Suppressor macrophage treated with lipopolysaccharide for 1 hour (primary cell): ENCODE data around the gene DDX5.
"Not testable (repeated sequence)": the region's sequence is repeated elsewhere in the genome, so short reads cannot be mapped to it uniquely, and the experiment has no call there.

Experiments
- DNase-seq, 3 donors: peaks; one replicate each; pipeline ENCODE4 v3.0.0-alpha.2; 2020 to 2022

The DDX5 gene

DNA sequence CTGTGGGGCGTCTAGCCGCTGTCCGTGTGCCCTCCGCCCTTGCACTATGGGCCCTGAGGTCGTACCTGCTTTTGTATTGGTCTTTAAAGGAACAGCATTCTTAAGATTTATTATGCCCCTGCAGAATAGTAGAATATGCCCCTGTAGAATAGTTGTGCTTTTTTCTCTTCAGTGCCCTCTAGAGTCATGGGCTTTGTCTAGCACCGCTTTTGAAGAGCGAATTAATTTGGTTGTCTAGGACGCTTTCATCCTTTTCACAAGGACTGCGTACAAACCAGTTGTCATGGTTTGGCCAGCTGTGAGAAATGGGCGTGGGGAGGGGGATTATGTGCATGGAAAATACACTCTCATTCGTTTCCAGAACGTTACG is 1.3 kb upstream of the DDX5 start:
- peak; percentile 55 to 71 (median 60) for DNase-seq

DNA sequence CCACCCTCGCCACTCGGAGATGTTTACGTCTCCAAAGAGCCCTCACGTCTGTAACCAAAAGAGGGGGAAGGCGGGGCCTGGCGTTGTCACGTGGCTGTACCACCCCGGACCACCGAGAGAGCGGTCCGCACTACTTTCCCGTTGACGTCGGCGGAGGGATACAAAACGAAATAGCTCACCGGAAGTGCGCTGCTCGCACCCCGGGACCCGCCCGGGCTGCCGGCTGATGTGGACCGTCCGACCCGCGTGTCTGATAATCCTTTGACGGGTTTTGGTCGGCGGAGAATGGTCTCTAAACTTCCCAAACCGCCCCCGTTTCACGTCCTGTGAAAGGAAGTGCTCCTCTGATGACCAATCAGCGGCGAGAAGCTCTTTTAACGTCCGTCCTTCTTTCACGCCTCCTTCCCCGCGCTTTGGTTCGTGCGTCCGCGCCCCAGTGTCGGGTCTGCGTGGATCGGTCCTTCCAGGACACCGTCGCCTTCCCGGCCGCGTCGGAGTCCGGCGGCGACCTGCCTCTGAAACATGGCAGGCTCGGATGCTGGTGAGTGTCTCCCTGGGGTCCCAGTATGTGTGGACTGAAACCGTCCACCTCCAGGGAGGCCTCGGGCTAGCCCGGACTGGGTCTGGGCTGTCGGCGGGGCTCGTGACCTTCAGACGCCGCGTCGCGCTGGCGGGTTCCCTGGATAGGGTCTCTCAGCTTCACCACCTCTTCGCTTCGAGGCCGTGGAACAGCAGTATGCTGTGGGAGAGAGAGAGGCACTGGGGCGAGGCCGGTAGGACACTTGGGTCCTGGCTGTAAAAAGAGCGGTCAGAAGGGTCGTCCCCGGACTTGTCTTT is 705 bp upstream of the DDX5 start, which contains the start of gene CEP95:
Gene CEP95 (plus strand): TSS at position 402 of the 837 bp plus-strand sequence. CDS start 121 bp downstream, at position 523.
- DNase-seq: peak; percentile 97 to 98 (median 97)

DNA sequence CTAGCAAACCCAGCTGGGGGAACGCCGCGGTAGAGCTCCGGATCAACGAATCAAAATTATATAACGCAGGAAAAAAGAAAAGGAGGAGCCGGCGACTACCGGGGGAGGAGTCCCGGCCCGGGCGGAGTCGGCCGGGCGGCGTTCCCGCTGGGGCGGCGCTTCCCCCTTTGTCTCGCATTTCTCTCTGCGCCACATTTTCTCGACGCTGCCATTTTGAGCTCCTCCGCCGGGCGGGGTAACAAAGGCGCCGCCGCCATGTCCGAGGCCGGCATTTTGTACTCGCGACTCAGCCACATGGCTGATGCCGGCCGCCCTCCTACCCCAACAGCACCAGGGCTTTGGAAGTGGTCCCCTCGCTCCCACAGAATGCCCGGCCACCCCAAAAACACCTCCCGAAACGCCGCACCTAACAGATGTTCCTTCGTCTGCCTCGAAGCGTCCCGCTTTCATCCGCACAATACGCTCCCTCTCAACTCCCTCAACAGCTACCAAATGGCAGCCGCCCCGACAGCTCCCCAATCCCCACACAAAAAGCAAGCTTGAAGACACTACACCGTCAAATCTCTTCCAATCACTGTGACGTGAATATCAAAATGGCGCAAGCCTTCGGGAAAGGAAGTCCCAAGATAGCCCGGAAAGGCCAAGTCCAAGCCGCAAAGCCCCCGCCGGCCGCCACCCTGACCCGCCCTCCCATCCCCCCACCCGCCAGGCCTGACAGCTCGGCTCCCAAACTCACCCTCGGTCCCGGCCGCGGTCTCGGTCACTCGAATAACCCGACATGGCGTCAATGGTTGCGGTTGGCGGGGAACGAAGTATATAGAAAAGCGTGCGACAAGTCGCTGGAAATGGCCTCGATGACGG is 519 bp downstream of the DDX5 start:
- peak; percentile 95 for DNase-seq

DNA sequence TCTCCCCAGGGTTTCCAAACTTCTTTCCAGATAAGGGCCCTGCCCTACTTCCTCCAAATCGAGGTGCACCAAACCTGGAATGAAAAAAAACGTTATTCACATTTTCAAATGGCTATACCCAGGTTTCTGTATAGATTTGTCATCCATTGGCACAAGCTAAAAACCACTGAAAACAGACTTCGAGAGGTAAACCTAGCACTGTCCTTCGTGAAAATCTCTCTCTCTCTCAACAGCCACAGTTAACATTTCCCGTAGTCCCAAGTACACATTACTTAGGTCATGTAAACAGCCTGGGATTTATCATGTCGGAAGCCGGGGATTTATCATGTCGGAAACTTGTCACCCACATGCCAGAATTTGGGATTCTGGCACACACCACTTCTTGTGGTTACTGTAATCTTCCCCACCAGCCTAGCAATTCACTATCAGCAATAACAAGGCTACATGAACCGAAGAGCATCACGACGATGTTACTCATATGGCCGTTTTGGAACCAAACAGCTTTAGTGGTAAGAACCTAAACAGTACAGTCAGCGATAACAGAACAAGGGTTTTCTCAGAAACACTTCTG is 1.2 kb downstream of the DDX5 start:
- DNase-seq: peak in 1 of 3 donors; percentile 28

DNA sequence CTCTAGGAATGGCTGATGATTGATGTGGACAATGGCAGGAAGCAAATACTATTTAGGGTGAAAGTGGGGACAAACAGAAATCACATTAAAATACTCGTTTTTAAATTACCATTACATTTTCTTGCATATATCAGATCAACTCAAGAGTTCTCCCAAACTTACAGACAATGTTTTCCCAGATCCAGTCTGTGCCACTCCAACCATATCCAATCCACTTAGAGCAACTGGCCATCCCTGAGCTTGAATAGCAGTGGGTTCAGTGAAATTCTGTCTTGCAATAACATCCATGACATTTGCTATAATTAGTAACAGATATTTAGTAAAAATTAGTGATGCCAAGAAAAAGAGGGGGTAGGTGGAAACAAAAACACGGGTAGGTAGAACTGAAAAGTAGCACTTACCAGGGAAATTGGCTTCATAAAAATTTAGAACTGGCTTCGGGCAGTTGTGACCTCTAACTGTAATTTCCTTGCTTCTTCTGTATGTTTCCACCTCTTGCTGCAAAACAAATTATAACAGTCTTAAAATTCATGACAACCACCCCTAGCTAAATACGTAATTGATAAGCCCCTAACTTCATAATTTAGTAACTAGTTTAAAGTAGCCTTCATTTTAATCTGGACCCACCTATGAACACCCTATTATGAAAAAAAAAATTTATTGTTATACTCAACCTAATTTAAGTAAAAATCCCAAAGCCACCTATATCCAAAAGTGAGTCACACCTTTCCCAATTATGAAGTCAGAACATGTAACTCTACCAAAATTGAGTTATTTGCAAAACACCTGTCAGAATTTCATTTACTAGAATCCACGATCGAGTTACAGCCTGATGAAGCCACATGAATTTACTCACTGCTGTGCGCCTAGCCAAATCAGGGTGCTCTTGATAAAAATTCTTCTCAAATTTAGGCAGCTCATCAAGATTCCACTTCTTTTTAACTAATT is 2.0 kb downstream of the DDX5 start:
- no peak for DNase-seq

DNA sequence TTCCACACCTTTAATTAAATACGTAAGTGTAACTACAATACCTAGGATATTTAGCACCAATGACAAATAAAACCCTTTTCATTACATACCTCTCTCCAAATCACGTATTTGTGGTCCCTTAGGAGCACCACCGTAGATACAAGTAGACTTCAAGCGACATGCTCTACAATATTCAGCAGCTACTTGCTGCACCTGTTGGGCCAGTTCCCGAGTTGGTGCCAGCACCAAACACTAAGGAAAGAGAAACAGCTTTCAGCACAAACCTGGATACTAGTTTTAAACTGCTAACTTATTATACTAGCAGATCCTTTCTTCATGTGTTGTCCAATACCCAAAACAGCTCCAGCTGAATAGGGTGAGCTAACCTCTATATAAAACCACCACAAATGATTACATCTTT is 2.7 kb downstream of the DDX5 start:
- no peak for DNase-seq

DNA sequence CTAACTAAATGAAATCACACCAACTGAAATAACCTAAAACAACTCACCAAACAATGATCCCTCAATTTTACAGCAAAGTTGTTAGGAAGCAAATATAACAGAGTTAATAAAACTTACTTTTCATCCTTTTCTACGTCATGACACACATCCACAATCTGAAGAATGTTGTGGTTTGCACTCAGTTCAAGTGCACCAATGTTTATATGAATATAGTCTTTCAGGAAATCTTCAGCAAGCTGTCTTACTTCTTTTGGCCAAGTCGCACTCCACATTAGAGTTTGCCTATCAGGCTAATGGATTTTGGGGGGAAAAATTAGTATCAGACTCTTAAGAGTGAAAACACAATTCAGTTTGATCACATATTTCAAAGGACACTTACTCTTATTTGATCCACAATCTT is 3.3 kb downstream of the DDX5 start:
- DNase-seq: no peak

DNA sequence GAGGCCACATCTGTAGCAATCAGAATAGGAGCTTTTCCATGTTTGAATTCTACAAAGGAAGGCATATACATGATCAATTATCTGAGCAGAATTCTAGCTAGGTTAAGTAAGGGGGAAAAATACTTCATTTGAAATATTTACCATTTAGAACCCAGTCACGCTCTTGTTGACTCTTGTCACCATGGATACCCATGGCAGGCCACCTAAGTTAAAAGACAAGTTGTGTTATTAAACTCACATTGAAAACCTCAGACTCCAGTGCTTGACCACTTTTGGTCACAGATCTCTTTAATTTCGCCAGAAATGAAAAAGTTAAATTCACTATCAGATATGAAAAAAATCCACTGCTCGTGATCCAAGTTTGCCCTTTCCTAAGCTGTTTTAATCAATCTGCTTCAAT is 4.1 kb downstream of the DDX5 start:
- peak in 2 of 3 donors; percentile 7 to 16 for DNase-seq

DNA sequence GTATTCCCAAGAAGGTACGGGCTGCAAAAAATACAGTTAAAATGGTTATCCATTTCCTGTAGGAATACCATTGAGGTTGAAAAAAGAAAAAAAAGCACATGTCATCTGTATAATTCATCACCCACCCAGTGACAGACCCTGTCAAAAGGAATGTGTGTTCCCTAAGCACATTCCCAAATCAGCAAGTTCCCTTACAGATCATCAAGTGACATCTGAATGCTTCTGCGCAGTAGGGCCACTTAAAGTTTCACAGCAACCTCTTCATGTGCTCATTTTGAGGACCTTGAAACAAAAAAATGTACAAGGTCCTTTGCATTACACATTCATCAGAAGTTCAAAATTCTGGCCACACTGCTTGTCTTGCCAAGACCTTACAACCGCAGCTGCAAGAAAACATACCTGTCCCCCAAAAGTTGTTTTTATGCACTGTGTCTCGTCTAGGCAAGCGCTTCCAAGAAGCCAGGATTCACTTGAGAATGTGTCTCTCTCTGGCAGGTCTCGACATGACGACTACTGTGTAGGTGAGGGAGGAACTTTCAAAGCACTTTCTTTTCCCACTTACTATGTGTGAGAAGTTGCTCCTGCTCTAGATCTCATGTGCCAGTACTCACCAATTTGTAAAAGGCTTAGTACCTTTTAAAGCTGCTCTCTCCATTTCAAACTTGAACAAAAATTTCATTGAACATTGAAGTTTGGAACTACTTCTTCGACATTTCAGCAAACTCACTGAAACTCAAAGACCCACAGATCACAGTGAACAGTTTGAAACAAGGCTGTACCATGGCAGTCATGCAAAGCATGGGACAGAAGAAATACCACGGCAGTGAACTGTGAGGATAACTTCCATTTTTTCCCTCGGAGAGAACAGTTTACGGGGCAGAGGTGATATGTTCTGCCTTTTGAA is 5.0 kb downstream of the DDX5 start:
- DNase-seq: peak in 1 of 3 donors; percentile 15

DNA sequence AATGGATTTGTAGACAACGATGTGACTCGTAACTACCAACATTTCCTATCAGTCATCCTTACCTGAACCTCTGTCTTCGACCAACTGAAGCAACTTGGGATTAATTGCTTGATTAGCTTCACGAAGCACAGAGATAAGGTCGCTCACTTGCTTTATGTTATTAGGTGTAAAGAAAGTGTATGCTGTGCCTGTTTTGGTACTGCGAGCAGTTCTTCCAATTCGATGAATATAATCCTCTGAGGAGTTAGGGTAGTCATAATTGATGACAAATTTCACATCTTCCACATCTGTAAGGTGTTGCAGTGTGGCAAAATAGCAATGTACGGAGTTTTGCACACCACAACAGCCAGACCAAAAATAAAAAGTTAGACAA is 5.6 kb downstream of the DDX5 start:
- DNase-seq: no peak

DNA sequence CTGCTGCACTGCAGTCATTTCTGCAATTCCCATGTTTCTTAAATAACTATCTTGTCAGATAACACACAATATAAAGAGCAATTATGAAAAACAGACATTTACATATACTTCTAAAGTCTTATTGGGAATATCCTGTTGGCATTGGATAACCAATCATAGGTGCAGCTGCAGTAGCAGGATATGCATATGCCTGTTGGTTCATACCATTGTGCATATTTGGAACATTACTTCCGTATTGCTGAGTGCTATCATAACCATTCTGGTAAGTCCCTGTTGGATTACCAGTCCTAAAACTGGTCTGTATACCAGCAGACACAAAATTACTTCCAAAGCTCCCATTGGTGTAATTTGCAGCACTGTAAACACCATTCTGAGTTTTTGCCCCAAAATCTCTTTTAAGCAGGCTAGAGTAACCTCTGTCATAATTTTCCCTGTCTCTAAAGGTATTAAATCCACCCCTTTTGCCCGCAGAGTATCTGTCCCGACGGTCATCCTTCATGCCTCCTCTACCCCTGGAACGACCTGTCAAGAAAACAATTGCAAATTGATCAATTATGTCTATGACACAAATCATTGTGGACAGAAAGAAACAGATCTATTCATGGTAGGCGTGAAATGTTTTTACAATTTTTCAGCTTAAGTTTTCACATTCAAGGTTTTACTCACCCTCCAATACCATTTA is 6.1 kb downstream of the DDX5 start:
- peak in 1 of 3 donors; percentile 29 for DNase-seq

DNA sequence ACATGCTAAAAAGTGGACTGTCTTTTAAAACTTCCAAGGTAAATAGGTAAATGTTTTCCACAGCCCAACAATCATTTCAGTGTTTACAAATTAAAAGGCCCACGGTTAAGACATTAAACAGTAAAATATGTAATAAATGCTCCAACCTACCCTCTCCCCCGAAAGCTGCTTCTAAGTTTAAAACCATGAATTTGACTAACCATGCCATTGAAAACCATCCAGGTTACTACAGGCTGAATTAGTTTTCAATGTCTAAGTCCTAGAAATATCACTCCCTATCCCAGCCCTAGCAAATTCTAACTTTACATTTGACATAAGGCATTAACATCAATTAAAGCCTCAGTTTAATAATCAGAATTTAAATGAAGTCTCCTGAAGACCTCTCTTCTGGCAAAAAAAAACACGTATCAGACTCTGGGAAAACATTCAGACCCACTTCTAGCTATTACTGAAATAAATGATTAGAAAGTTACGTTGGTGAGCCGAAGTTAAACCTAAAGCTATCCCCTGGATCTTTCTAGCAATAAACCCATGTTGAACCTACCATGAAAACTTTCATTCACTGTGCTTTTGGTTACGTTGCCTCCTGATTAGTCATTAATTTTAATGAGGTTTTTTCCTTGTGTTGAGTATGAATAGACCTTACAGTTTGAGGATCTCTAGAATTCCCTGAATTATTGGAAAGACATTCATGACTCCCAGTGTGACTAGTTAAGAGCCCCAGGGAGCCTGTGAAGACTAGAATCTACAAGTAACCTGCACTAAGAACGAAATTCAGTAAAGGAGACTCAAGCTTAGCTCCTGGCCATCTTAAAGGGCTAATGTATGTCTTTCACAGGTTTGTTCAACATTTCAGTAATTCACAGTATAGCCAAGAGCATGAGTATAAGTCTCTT is 7.5 kb downstream of the DDX5 start:
- peak in 1 of 3 donors; percentile 36 for DNase-seq

DNA sequence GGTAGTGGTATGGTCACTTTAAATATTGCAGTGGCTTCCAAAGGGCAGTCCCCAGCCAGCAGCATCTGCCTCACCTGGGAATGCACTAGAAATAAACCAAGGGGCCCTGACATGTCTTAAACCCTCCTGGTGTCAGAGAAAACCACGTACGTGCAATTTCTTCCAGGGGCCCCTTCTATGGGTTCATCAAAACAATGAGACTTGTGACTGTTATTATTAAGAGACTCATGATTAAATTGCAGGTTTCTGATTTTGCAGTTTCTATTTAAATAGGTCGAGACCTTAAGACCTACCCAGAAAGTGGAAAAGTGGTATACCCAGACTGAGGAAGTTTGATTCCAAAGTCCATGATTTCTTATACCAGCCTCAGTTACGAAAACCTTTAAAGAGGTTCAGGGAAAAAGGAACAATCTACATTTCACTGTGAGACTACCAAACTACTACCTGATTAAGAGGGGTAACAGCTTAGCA is 8.5 kb downstream of the DDX5 start:
- DNase-seq: peak in 1 of 3 donors; percentile 36

DNA sequence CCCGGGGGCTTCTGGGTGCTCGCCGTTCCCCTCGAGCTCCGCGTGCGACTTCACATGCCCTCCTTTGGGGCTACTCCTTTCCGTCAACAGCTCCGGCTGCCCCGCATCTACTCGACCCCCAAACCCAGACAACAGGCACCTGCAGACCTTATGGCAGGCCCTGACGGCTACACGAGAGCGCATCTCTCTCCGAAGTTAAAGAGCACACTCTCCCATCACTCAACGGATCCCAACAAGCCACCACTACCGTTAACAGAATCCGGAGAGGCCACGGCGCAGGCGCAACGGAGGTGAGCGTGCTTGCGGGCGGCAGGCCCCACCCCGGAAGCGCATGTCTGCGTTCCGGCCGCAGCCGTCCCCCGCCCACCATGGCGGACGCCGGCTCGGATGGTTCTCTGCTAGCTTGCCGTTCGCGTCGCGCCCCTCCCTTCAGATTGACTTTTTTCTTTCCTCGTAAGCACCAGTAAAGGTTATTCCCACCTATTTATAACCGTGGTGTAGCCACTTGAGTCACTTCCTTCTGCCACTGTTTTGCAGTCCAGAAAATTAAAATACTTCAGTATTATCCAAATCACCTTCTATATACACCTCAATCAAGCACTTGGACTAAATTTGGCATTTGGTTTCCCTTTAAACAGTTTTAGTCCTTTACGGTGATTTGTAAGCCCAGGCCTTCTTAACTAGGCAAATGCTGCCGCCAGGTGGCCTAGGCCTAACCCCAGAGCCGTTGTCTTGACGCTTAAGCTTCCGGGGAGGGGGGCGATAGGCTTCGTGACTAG is 9.1 kb downstream of the DDX5 start, which contains the start of gene POLG2:
Gene POLG2 (minus strand): TSS at position 269 of the 779 bp plus-strand sequence. CDS start 86 bp downstream, at position 183.
- peak; percentile 94 to 97 (median 96) for DNase-seq

DNA sequence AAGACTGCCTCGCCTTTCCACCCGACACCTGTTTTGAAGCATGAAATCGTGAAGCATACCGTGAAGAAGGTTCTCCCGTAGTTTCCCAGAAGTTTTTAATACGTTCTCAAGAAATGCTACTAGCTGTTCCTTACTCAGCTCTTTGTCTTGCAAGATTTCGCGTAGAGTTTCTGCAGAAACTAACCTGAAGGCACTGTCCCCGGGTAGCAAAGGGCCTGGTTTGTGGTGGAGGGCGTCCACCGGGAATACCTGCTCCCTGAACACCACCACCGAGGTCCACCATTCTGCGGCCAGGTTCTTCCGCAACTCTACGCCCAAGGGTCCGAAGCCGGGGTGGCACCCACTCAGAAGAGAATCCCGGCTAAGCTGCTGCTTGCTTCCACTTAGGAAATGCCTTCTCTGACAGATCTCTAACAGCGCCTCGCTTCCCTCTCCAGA is 9.7 kb downstream of the DDX5 start:
- peak; percentile 56 to 59 (median 58) for DNase-seq

DNA sequence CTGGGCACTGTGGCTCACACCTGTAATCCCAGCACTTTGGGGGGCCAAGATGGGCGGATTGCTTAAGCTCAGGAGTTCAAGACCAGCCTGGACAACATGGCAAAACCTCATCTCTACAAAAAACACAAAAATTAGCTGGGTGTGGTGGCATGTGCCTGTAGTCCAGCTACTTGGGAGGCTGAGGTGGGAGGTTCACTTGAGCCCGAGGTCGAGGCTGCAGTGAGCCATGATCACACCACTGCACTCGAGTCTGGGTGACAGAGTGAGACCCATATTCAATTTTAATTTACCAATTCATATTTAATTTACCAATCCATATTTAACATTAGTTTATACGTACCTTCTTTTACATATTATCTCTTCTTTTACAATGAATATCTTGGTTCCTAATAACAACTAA is 10.8 kb downstream of the DDX5 start:
- DNase-seq: not testable (repeated sequence)

DNA sequence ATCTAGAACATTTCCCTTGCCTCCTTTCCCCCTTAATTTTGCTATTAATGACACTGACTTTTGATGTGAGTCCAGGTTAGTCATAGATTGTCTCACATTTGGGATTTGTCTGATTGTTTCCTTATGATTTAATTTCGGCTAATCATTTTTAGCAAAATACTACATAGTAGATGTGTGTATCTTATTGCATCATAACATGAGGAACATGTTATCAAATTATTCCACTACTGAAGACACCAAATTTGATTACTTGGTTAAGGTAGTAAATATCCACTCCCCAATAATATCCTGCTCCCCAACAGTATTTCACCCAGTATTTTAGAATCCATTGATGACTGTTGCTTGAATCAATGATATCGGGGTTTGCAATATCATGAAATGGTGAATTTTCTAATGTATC is 12.0 kb downstream of the DDX5 start:
- DNase-seq: no peak

DNA sequence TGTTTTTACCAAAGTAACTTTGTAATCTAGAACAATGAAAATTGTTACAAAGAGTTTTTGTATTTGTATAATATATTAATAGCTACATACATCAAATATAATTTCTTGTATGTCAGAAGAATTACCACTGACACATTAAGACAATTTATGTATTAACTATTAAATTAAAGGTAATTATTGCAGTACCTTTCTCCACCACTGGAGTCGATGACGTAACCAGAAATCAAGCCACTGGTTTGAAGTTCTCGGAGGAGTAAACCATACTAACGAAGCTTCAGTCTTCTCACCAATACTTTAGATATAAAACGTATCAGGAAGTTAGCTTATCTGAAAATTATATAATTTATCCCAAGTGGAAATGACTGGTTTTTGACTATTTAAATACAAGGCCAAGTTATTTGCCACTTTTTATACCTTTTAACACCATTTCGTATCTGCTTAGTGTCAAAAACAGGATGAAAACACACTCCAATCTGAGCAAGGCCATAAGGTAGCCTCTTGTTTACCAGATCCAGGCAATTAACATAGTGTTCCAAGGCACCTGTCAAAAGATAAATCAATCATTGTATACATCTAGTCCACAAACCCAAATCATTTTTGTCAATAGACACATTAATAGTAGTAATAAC is 13.5 kb downstream of the DDX5 start:
- peak; percentile 40 to 63 (median 59) for DNase-seq
